GM21381 (cell line): ENCODE data around the gene CD68.
A peak's percentile ranks its signal among the peaks of the same experiment; 100 is the strongest.
"Not testable (repeated sequence)": the region's sequence is repeated elsewhere in the genome, so short reads cannot be mapped to it uniquely, and the experiment has no call there.

Source experiments
- ATAC-seq: cut with Tn5 transposase; IDR thresholded peaks from one replicate; pipeline ENCODE4 v1.9.1; 2021; ENCODE audit warnings: mild to moderate bottlenecking, moderate library complexity; ENCODE audit not compliant: unreplicated experiment

Gene CD68

GRCh38 chr17:7580604-7581575 lies 1.5 kb downstream of the CD68 start:
- ATAC-seq, result no peak

GRCh38 chr17:7582396-7583252 lies 3.2 kb downstream of the CD68 start:
- ATAC-seq, result no peak

GRCh38 chr17:7583253-7584109 lies 4.0 kb downstream of the CD68 start, which contains the start of gene MPDU1:
Gene MPDU1 (plus strand): TSS chr17:7583852. CDS start chr17:7583863, 11 bp downstream.
- peak; percentile 62 for ATAC-seq

- ATAC-seq, result no peak
Measured at GRCh38 chr17:7586673-7587419, 7.4 kb downstream of the CD68 start.

GRCh38 chr17:7587420-7588151 lies 8.1 kb downstream of the CD68 start:
- no peak for ATAC-seq

- no peak for ATAC-seq
Measured at GRCh38 chr17:7588553-7589203, 9.2 kb downstream of the CD68 start.

GRCh38 chr17:7589204-7589868 lies 9.9 kb downstream of the CD68 start:
- ATAC-seq, result no peak

- no peak for ATAC-seq
Measured at GRCh38 chr17:7589891-7590691, 10.7 kb downstream of the CD68 start, which contains the start of gene SOX15. Gene SOX15 (minus strand): TSS chr17:7590094. CDS start chr17:7589676, 418 bp downstream.

GRCh38 chr17:7590743-7591142 lies 11.3 kb downstream of the CD68 start:
- ATAC-seq, result no peak

- ATAC-seq, result no peak
Measured at GRCh38 chr17:7591596-7591995, 12.2 kb downstream of the CD68 start.

GRCh38 chr17:7592422-7593021 lies 13.1 kb downstream of the CD68 start:
- no peak for ATAC-seq

- ATAC-seq, result no peak
Measured at GRCh38 chr17:7593296-7593695, 13.9 kb downstream of the CD68 start.

GRCh38 chr17:7597561-7597960 lies 18.1 kb downstream of the CD68 start:
- not testable (repeated sequence) for ATAC-seq

GRCh38 chr17:7606280-7606679 lies 26.8 kb downstream of the CD68 start:
- ATAC-seq, result no peak

GRCh38 chr17:7610641-7611040 lies 31.2 kb downstream of the CD68 start:
- no peak for ATAC-seq

- no peak for ATAC-seq
Measured at GRCh38 chr17:7611635-7612293, 32.3 kb downstream of the CD68 start.
